Prostate gland (tissue), 2 donors: ENCODE data around the gene TVP23C. TPM values are rescaled to one million over a fixed set of nuclear protein-coding genes. Genes with fewer than 3 reads are reported as not detected.

ENCODE experiments used
- DNase-seq: peaks from one replicate; pipeline ENCODE4 v3.0.0-alpha.2; 2019; ENCODE audit warnings: low spot score
- H3K27ac ChIP-seq, 2 donors: fragments of 200-600 bp; sonication (generic); 2 replicates each; pipeline ENCODE4 v1.5.1; 2017 to 2019
- H3K27me3 ChIP-seq: fragments of 200-600 bp; sonication (generic); replicated peaks from 2 replicates; pipeline ENCODE4 v1.5.1; 2019; ENCODE audit not compliant: insufficient read depth
- H3K36me3 ChIP-seq, 2 donors: fragments of 200-600 bp; sonication (generic); 1 replicate in 1 of 2; 2 replicates in 1 of 2; pipeline versions ENCODE4 v1.5.1 to v1.8.1; 2017 to 2019
- H3K4me1 ChIP-seq: fragments of 200-600 bp; sonication (generic); replicated peaks from 2 replicates; pipeline ENCODE4 v1.5.1; 2019
- H3K4me3 ChIP-seq, 2 donors: fragments of 200-600 bp; sonication (generic); 2 replicates each; pipeline ENCODE4 v1.5.1; 2017 to 2019
- H3K9me3 ChIP-seq: fragments of 200-600 bp; sonication (generic); 2 replicates; pipeline ENCODE4 v1.5.1; 2017
- CTCF ChIP-seq, 4 experiments: fragments of 200-600 bp in 2 of 4; fragments of 450-650 bp in 2 of 4; sonication (generic) in 2 of 4; IDR thresholded peaks; 1 replicate in 3 of 4; 2 replicates in 1 of 4; pipeline ENCODE4 v1.5.1; 2016 to 2019; ENCODE audit warnings: antibody characterized with exemption in 4 of 4, mild to moderate bottlenecking in 2 of 4, moderate library complexity in 2 of 4
- POLR2A ChIP-seq: fragments of 450-650 bp; IDR thresholded peaks from one replicate; pipeline ENCODE4 v1.6.1; 2016; ENCODE audit warnings: antibody characterized with exemption, mild to moderate bottlenecking
- POLR2AphosphoS5 ChIP-seq: sonication (generic); formaldehyde crosslinking; IDR thresholded peaks from one replicate; pipeline ENCODE4 v1.6.1; 2017; ENCODE audit warnings: antibody characterized with exemption
- WGBS: methylation state at CpG from one replicate; pipeline ENCODE4 v1.1.5; 2018; 5-methylcytosine and 5-hydroxymethylcytosine counted together
- intact Hi-C: fragments of 100-400 bp; cut with DNase I; formaldehyde crosslinking; loops from one replicate; pipeline ENCODE4 v1.14.2; 2022
- total RNA-seq, 2 donors: library from RNA; depleted of rRNA; stranded (reverse); fragments of >200 nt; gene quantifications; one replicate each; pipeline ENCODE4 v1.1.0, GENCODE V29; 2016

Gene TVP23C
- total RNA-seq, 2 donors from 2014 or later: 16.9 to 19.4 TPM

GRCh38 chr17:15468126-15468525 lies 95.2 kb downstream of the TVP23C start:
- 34% methylated on average over 4 of the region's 4 CpGs for WGBS
- TF ChIP-seq POLR2AphosphoS5: no peak
- no peak for TF ChIP-seq POLR2A
- no peak for TF ChIP-seq CTCF (IDR thresholded peaks at IDR 0.05)
- H3K4me1 ChIP-seq: no peaks in the 10 kb centered on the region
- no peak for DNase-seq
- intact Hi-C loops: no loop called here
- H3K27me3 ChIP-seq: no peaks in the 10 kb centered on the region
- H3K4me3 ChIP-seq: no peak overlapping the region
- H3K27ac ChIP-seq: no peak overlapping the region
- H3K9me3 ChIP-seq: no peaks in the 10 kb centered on the region
- no peaks in the 10 kb centered on the region for H3K36me3 ChIP-seq

GRCh38 chr17:15467592-15467991 lies 95.7 kb downstream of the TVP23C start, which contains the start of gene CDRT4:
Gene CDRT4, minus strand, starts transcription at chr17:15467621. Its CDS starts 27,383 bp downstream, at chr17:15440238.
- 93% methylated on average over 3 of the region's 3 CpGs for WGBS

GRCh38 chr17:15466131-15466530 lies 97.2 kb downstream of the TVP23C start:
- H3K4me3 ChIP-seq: no peak overlapping the region
- H3K36me3 ChIP-seq: no peaks in the 10 kb centered on the region
- H3K27me3 ChIP-seq: no peaks in the 10 kb centered on the region
- DNase-seq: no peak
- TF ChIP-seq POLR2AphosphoS5 (no peak), POLR2A (no peak), CTCF (IDR thresholded peaks at IDR 0.05) (no peak)
- H3K27ac ChIP-seq: no peak overlapping the region
- no peaks in the 10 kb centered on the region for H3K4me1 ChIP-seq
- intact Hi-C loops: no loop called here
- WGBS: 71% methylated on average over 6 of the region's 6 CpGs
- H3K9me3 ChIP-seq: no peaks in the 10 kb centered on the region

More at GRCh38 chr17:15467592-15467991, 95.7 kb downstream of the TVP23C start, which contains the start of gene CDRT4:
- H3K36me3 ChIP-seq: no peaks in the 10 kb centered on the region
- TF ChIP-seq CTCF (IDR thresholded peaks at IDR 0.05) (no peak), POLR2A (no peak), POLR2AphosphoS5 (no peak)
- H3K4me1 ChIP-seq: no peaks in the 10 kb centered on the region
- intact Hi-C loops: no loop called here
- DNase-seq: no peak
- H3K4me3 ChIP-seq: no peak within 1 kb of the TSS
- no peaks in the 10 kb centered on the region for H3K9me3 ChIP-seq
- no peaks in the 10 kb centered on the region for H3K27me3 ChIP-seq
- H3K27ac ChIP-seq: no peak within 1 kb of the TSS

- Histone ChIP-seq H3K4me1 (no peaks in the 10 kb centered on the region), H3K27me3 (no peaks in the 10 kb centered on the region), H3K4me3 (no peak overlapping the region), H3K9me3 (no peaks in the 10 kb centered on the region), H3K27ac (no peak overlapping the region), H3K36me3 (no peaks in the 10 kb centered on the region)
- 98% methylated on average over 2 of the region's 2 CpGs for WGBS
- intact Hi-C loops: loop anchor here (2.0 kb wide), 1 partner anchor 206 kb away; no protein-coding TSS in a partner anchor
- no peak for DNase-seq
- TF ChIP-seq POLR2A: no peak
- no peak for TF ChIP-seq POLR2AphosphoS5
Measured at GRCh38 chr17:15465045-15465701, 98.1 kb downstream of the TVP23C start.

GRCh38 chr17:15464231-15464985 lies 98.9 kb downstream of the TVP23C start:
- WGBS: 42% methylated on average over 11 of the region's 11 CpGs
- H3K9me3 ChIP-seq: no peaks in the 10 kb centered on the region
- H3K27ac ChIP-seq: no peak overlapping the region
- no peaks in the 10 kb centered on the region for H3K36me3 ChIP-seq
- no peak for DNase-seq
- H3K4me1 ChIP-seq: no peaks in the 10 kb centered on the region
- TF ChIP-seq POLR2AphosphoS5 (no peak), POLR2A (no peak), CTCF (IDR thresholded peaks at IDR 0.05) (no peak)
- H3K27me3 ChIP-seq: no peaks in the 10 kb centered on the region
- intact Hi-C loops: loop anchor here (2.0 kb wide), 1 partner anchor 206 kb away; no protein-coding TSS in a partner anchor
- no peak overlapping the region for H3K4me3 ChIP-seq
